ENCODE data around the gene CMC1.
A peak's percentile ranks its signal among the peaks of the same experiment; 100 is the strongest.
"Not testable (repeated sequence)": the region's sequence is repeated elsewhere in the genome, so short reads cannot be mapped to it uniquely, and the experiment has no call there.

Gene CMC1, protein sequence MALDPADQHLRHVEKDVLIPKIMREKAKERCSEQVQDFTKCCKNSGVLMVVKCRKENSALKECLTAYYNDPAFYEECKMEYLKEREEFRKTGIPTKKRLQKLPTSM

GRCh38 chr3:28241221-28242160, at the start of gene CMC1:
CMC1 (plus strand) TSS chr3:28241619; CDS start chr3:28241794, 175 bp downstream.
- peak; percentile 95 to 97 for DNase-seq

- DNase-seq, result no peak
Measured at GRCh38 chr3:28198161-28198560, 43.3 kb upstream of the CMC1 start.

DNA sequence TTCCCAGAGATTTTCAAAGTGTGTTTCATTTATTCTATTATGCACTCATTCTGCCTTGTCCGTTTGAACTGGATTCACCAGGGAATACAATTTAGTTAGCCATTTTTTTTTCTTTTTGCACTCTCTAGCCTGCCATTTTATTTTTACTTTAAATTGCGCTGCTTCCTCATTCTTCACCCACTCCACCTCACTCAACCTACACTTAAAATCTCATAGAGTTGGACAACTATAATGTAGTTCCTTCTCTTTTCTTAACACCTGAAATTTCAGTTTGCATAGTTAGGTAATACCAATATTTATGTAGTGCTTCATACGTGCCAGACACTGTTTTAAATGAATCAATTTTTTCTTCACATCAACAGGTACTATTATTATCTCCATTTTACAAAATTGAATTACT, 42.4 kb upstream of the CMC1 start:
- DNase-seq, result no peak

DNA sequence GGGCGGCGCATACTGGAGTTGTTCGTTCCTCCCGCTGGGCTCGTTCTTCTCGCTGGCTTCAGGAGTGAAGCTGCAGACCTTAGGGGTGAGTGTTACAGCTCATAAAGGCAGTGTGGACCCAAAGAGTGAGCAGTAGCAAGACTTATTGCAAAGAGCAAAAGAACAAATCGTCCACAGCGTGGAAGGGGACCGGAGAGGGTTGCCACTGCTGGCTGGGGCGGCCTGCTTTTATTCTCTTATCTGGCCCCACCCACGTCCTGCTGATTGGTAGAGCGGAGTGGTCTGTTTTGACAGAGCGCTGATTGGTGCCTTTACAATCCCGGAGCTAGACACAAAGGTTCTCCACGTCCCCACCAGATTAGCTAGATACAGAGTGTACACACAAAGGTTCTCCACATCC, 41.8 kb upstream of the CMC1 start:
- DNase-seq, result not testable (repeated sequence)

GRCh38 chr3:28200366-28200848, 41.0 kb upstream of the CMC1 start:
- DNase-seq, result not testable (repeated sequence)

DNA sequence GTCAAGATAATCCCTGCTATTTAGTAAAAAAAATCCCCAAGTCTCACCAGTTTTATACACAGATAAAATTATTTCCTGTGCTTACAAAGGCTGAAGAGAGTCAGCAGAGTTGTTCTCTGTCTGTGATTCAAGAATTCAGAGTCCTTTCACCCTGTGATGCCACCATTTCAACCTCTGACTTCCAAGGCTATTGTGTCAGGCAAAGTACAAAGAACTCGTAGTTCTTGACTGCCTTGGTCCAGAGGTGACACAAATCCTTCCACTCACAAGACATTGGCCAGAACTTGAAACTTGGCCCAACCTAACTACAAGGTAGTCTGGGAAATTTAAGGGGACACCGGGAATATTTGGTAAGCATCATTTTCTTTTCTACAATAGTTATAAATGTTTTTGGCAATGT, 34.9 kb upstream of the CMC1 start:
- DNase-seq, result no peak

DNA sequence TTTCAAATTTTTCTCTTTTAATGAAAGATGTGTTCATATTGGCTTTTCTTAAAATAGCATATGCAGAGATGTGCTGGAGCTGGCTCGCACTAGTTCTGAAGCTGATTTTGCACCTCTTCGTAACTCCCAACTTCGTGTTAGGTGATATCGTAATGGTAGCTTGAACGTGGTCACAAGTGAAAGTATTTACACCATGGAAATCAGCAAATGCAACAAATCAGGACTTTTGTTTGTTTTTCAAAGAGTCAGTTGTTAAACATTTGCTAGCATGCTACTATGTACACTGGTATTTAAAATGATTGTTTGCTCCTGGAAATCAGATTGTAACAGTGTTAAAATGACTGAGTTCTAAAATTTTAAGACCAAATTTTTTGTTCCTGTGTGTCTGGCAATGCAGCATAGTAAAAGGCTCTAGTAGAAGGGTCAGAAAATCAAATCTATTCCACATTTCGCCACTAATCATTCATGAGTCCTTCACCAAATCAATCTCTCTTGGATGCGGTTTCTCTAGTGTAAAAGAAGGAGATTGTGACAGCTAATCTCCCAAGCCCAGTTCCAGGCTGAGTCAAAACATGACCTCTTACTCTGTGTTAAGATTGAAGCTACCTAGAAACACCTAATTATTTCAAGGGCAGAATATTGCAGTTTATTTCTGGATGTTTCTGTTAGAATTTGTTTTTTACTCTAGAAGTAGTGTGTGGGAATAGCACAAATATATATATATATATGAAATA, 34.3 kb upstream of the CMC1 start:
- DNase-seq, result no peak

DNA sequence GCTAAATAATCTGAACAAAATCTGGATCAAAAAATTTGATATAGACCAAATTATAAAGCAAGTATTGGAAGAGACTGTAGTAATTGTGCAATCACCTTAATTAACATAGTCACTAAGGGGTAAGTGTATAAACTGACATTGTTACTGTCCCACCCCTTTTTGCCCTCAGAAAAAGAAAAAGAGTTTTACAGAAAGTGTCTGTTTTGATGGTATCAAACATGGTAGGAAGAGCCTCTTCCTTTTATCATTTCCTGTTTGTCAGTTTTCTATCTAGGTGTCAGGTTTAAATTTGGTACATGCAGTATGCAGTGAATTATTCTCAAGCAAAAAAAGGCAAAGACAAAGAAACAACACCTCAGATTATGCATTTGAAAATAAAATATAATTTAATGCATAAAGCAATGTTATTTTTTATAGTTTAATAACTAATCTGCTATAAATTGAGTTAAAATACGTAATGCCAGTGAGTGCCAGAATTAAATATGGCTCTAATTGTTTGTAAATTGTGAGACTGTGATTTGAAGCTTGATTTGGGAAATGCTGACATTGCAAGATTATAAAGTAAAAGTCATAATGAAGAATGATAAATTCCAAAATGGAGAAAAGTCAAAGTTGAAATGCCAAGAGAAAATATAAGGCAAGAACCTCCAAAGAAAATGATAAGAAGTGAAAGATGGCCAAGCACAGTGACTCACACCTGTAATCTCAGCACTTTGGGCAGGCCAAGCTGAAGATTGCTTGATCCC, 30.3 kb upstream of the CMC1 start:
- DNase-seq, result no peak

GRCh38 chr3:28212681-28213080, 28.7 kb upstream of the CMC1 start:
- no peak for DNase-seq

DNA sequence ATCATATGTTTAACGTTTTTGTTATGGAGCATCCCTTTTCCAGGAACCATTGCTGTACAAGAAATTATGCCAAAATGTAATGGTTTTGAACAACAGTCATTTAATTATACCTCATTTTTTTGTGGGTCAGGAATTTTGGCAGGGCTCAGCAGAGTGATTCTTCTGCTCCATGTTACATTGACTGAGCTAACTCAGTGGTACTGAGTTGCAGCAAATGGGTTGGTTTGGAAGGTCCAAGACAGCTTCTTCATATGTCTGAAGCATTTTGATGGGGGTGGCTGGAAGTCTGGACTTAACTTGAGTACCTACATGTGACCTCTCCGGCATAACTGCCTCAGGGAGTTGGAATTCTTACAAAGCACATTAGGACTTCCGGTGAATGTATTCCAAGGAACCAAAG, 26.0 kb upstream of the CMC1 start:
- no peak for DNase-seq

- DNase-seq, result no peak
Measured at GRCh38 chr3:28218071-28218916, 23.1 kb upstream of the CMC1 start.

- DNase-seq, result no peak
Measured at GRCh38 chr3:28218917-28219198, 22.6 kb upstream of the CMC1 start.

GRCh38 chr3:28224430-28224829, 17.0 kb upstream of the CMC1 start:
- no peak for DNase-seq

GRCh38 chr3:28226020-28226419, 15.4 kb upstream of the CMC1 start:
- DNase-seq, result no peak

DNA sequence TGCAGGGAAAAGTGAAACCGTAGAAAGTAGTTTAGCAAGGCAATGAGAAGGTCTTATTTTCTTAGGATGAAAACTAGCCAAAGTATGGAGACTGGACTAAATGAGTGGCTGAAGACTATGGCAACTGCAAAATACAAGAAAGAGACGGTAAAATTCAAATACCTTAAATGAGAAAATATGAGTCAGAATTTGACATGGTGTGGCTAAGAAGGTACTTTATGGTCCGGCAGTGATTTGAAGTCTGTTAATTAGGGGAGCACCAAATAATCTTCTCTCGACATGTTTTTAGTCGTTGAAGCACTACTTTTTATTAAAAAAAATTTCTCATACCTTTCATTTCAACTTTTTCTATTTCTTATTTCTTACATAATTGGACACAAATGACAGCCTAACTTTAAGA, 12.8 kb upstream of the CMC1 start:
- DNase-seq, result no peak

DNA sequence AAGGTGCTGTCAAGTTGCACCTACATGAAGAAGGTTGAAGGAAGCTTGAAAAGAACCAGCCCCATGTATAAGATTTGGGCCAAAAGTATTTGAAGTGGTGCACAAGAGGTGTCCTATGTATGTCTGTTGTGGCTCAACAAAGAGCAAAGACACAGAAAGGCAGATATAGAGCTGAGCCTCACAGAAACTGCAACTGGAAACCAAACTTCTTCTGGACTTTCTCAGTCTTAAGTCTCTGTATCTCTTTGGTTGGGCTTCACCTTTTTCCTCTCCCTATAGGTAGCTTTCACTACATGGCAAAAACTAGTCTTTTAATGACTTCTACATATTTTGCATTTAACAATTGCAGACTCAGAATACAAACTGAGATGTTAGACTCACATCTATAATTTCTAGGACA, 8.8 kb upstream of the CMC1 start:
- no peak for DNase-seq

DNA sequence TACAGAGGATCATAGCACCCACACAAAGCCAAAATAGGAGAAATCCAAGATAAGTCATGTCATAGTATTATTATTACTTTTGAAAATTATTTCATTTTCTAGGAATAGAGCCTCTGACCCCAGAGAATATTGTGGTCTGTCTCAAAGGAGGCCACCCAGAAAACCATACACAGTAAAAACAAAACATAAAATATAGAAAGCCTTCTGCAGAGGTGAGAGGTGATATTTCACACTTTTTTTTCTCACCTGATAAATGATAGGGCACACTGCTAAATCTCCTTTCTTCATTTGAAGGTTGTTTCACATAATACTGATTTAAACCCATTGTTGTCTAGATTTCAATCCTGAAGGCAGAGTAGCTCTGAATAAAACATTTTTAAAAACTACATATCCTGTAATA, 7.0 kb upstream of the CMC1 start:
- no peak for DNase-seq

GRCh38 chr3:28239108-28239507, 2.3 kb upstream of the CMC1 start:
- no peak for DNase-seq

DNA sequence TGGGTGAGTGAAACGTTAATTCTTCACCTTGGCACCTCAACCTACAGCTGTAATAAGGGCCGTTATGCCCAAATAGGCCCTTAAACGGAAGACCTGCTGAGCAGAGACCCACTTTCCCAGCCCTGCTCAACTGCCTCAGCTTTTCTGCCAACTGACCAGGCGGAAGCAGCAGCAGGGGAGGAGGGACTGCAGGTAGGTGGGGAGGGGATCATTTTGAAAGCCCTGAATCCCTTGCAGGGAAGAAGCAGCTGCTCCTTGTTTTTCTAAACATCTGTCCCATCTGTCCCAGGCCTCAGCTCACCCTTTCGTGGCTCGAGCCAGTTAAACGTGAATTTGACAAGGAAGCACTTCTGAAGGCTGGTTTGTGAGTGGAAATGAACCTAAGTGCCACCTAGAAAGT, 978 bp upstream of the CMC1 start:
- no peak for DNase-seq

- no peak for DNase-seq
Measured at GRCh38 chr3:28242519-28242918, 1.1 kb downstream of the CMC1 start.

DNA sequence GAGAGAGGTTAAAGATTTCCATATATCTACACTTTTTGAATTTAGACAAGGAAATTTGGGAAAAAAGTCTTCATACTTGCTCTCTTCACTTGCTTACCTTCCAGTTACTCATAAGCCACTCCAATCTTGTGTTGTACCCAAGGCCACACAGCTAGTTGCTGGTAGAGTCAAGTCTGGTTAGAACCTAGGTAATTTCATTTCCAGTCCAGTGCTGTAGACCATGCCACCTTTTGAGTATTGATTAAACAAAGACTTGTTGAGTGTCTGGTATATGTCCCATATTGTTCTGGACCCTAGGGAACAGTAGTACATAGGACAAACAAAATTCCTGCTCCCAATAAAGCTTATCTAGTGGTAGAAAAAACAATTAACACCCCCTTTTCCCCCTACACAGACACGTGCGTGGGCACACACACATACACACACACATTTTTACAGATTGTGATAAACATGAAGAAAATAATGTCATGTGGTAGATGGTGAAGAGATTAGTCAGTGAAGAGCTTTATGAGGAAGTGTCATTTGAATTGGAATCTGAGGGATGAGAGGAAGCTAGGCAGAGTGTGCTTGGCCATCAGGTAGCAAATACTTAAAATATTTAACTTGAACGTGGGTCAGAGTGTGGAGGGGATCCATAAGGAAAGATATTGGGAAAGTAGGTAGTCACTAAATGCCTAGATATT, 2.1 kb downstream of the CMC1 start:
- DNase-seq, result peak; percentile 60 to 62

- peak; percentile 7 to 38 for DNase-seq
Measured at GRCh38 chr3:28244491-28244890, 3.1 kb downstream of the CMC1 start.

Data from AML-193 (cell line).